PC-9 (cell line): ENCODE measurements around the gene EAF1.
"Not testable (repeated sequence)": the region's sequence is repeated elsewhere in the genome, so short reads cannot be mapped to it uniquely, and the experiment has no call there.

ENCODE experiments used
- EZH2 ChIP-seq: fragments of 200-600 bp; sonication (generic); IDR thresholded peaks from 2 replicates; pipeline ENCODE4 v1.8.0; 2017; ENCODE audit warnings: antibody characterized with exemption, low read depth
- TF ChIP-seq, protein P1 (sequence below): fragments of 200-600 bp; sonication (generic); conservative IDR thresholded peaks from 2 replicates; pipeline ENCODE4 v1.6.1; 2017; ENCODE audit warnings: mixed run types, antibody characterized with exemption, mild to moderate bottlenecking, moderate library complexity

DNA sequence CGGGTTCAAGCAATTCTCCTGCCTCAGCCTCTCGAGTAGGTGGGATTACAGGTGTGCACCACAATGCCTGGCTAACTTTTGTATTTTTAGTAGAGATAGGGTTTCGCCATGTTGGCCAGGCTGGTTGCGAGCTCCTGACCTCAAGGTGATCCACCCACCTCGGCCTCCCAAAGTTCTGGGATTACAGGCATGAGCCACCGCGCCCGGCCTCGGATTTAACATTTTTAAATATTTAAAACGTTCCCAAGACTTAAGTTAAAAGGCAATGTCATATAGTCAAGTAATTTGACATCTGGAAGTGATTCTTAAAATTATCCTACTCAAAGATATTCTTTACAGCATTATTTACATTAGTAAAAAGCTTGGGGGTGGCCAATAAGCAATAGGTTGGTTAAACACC is 29.5 kb downstream of the EAF1 start:
- TF ChIP-seq, protein P1, sequence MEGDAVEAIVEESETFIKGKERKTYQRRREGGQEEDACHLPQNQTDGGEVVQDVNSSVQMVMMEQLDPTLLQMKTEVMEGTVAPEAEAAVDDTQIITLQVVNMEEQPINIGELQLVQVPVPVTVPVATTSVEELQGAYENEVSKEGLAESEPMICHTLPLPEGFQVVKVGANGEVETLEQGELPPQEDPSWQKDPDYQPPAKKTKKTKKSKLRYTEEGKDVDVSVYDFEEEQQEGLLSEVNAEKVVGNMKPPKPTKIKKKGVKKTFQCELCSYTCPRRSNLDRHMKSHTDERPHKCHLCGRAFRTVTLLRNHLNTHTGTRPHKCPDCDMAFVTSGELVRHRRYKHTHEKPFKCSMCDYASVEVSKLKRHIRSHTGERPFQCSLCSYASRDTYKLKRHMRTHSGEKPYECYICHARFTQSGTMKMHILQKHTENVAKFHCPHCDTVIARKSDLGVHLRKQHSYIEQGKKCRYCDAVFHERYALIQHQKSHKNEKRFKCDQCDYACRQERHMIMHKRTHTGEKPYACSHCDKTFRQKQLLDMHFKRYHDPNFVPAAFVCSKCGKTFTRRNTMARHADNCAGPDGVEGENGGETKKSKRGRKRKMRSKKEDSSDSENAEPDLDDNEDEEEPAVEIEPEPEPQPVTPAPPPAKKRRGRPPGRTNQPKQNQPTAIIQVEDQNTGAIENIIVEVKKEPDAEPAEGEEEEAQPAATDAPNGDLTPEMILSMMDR: not testable (repeated sequence)
- TF ChIP-seq EZH2: not testable (repeated sequence)
